Large intestine (tissue), 3 donors: ENCODE measurements around the gene PCGF3. TPM values are rescaled to one million over a fixed set of nuclear protein-coding genes. Genes with fewer than 3 reads are reported as not detected.
"Not testable (repeated sequence)": the region's sequence is repeated elsewhere in the genome, so short reads cannot be mapped to it uniquely, and the experiment has no call there.

ENCODE experiments used
- DNase-seq, 2 donors: peaks; one replicate each; pipeline versions ENCODE4 v3.0.0 to v3.0.0-alpha.2; 2013
- H3K27ac ChIP-seq: one replicate; pipeline ENCODE4 v1.5.1; 2013; ENCODE audit warnings: low read length
- H3K27me3 ChIP-seq: 2 replicates; pipeline ENCODE4 v1.6.1; 2013; ENCODE audit warnings: low read length; ENCODE audit not compliant: control insufficient read depth, insufficient read depth
- H3K36me3 ChIP-seq: 2 replicates; pipeline ENCODE4 v1.6.1; 2013; ENCODE audit warnings: low read length; ENCODE audit not compliant: control insufficient read depth, insufficient read depth
- H3K4me1 ChIP-seq: one replicate; pipeline ENCODE4 v1.6.1; 2013; ENCODE audit warnings: low read length; ENCODE audit not compliant: control insufficient read depth, insufficient read depth
- H3K4me3 ChIP-seq: one replicate; pipeline ENCODE4 v1.5.1; 2013; ENCODE audit warnings: low read length
- H3K9me3 ChIP-seq: one replicate; pipeline ENCODE4 v1.6.1; 2013; ENCODE audit warnings: mild to moderate bottlenecking, low read depth, low read length, moderate library complexity; ENCODE audit not compliant: control insufficient read depth
- WGBS: methylation state at CpG from one replicate; pipeline ENCODE4 v1.1.5; 2013; ENCODE audit warnings: low lambda C conversion rate; ENCODE audit not compliant: insufficient coverage; 5-methylcytosine and 5-hydroxymethylcytosine counted together
- polyA plus RNA-seq: library from polyadenylated mRNA; unstranded; fragments of 120-200 nt; gene quantifications from one replicate; pipeline ENCODE4 v1.2.1, GENCODE V29; 2013

Gene PCGF3
- polyA plus RNA-seq, 1 donor = 78.0 TPM

- Histone ChIP-seq H3K27ac (no peak overlapping the region), H3K36me3 (peaks cover 37% of the 10 kb centered on the region), H3K4me3 (no peak overlapping the region), H3K4me1 (peaks cover 14% of the 10 kb centered on the region), H3K9me3 (peaks cover 14% of the 10 kb centered on the region), H3K27me3 (no peaks in the 10 kb centered on the region)
- WGBS = no CpG with 5 or more reads among the region's 26 CpGs
- DNase-seq = peak; percentile 40 to 45
Observed at GRCh38 chr4:742742-743311, 37.2 kb downstream of the PCGF3 start.

DNA sequence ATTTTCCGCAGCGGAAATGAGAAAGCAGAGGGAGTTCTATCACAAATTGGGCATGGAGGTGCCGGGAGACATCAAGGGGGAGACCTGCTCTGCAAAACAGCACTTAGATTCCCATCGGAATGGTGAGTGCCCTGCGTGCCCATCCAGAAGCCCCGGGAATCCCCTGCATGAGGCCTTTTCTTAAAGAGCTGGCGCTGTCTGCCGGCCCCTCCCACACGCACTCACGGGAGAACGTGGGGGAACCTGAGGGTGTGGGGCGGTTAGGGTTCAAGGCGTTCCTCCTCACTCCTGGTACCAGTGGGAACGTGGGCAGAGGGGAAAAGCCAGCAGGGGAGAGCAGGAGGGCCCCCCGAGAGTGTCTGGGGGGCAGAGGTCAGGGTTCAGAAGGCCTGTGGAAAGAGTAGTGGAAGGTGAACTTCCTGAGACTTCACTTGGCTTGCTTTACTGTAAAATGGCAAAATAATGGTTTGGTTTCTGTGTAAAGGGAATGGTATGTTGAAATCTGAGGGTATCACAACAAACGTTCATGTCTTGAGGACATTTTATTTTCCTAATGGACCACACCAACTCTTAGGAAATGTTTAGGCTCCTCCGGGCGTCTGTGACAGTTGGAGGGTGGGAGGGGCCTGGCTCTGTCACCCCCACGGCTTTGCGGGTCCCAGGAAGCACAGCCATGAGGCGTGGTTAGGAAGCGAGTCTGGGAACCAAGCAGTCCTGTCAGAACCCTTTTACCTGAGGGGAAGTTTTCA, 38.0 kb downstream of the PCGF3 start:
- peaks cover 40% of the 10 kb centered on the region for H3K36me3 ChIP-seq

DNA sequence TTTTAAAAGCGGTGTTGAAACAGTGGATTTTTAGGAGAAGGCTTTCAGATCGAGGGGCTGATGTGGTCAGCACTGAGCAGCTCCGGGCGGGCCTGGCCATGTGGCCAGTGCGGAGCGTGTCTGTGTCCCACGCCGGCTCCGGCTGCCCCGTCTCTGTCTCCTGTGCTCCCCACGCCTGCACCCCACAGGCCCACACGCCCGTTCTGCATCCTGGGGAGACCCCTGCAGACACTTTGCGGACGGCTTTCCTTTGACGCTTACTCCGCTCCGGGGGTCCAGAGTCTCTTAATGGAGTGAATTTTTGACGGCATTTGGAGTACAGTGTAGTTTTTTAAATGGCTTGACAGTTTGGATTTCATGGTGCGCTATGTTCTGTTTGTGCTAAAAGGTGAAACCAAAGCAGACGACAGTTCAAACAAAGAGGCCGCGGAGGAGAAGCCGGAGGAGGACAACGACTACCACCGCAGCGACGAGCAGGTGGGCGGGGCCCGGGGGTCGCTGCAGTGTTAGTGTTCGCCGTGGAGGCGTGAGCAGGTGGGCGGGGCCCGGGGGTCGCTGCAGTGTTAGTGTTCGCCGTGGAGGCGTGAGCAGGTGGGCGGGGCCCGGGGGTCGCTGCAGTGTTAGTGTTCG, 38.7 kb downstream of the PCGF3 start:
- no peak for DNase-seq
- Histone ChIP-seq H3K4me1 (peaks cover 7% of the 10 kb centered on the region), H3K27ac (no peak overlapping the region), H3K27me3 (no peaks in the 10 kb centered on the region), H3K36me3 (peaks cover 39% of the 10 kb centered on the region), H3K9me3 (peaks cover 12% of the 10 kb centered on the region), H3K4me3 (no peak overlapping the region)
- WGBS = 100% methylated on average over 3 of the region's 44 CpGs

More for the DNA sequence above, 38.0 kb downstream of the PCGF3 start:
- Histone ChIP-seq H3K4me3 (no peak overlapping the region), H3K4me1 (peaks cover 14% of the 10 kb centered on the region), H3K9me3 (peaks cover 12% of the 10 kb centered on the region), H3K27ac (no peak overlapping the region), H3K27me3 (no peaks in the 10 kb centered on the region)
- no peak for DNase-seq
- no CpG with 5 or more reads among the region's 22 CpGs for WGBS

DNA sequence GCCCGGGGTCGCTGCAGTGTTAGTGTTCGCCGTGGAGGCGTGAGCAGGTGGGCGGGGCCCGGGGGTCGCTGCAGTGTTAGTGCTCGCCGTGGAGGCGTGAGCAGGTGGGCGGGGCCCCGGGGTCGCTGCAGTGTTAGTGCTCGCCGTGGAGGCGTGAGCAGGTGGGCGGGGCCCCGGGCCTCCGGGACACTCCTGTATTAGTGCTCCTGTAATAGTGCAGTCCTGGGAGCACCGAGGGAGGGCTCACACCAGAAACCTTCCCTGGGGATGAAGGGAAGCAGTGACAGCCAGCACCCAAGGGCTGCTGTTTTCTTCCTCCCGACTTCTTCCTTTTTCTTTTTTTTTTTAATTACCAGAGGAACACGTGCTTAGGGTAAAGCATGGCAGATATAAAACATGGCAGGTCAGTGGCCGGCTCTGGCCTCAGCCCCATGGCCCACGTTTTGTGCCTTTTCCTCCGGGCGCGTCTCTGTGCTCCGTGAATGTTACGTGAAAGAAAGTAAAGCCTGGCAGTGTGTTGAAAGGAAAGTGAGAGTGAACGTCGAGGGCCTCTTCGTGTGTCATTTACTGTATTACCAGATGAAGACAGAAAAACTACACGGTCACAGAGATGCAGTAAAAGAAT, 42.0 kb downstream of the PCGF3 start:
- 91% methylated on average over 4 of the region's 34 CpGs for WGBS
- Histone ChIP-seq H3K36me3 (peaks cover 44% of the 10 kb centered on the region), H3K4me3 (no peak overlapping the region), H3K4me1 (no peaks in the 10 kb centered on the region), H3K27ac (no peak overlapping the region), H3K27me3 (no peaks in the 10 kb centered on the region), H3K9me3 (peaks cover 7% of the 10 kb centered on the region)
- no peak for DNase-seq

DNA sequence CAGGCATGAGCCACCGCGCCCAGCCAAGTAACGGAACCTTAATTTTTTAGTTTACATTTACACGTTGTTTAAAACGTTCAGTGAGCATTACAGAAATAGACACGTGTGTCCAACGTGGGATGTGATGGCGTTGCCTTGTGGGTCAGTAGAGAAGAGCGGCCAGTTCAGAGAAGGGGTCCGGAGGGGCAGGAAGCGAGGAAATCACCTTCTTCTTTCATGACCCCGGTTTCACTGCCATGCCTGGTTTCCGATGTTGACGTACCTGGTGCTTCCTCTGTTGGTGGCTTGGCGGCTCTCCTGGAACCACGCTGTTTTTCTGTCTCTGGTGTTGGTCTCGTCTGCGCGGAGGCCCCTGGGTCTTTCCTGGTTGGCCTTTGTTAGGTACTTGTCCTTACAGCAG, 42.8 kb downstream of the PCGF3 start:
- Histone ChIP-seq H3K4me3 (no peak overlapping the region), H3K36me3 (peaks cover 49% of the 10 kb centered on the region), H3K27me3 (no peaks in the 10 kb centered on the region), H3K4me1 (no peaks in the 10 kb centered on the region), H3K9me3 (peaks cover 2% of the 10 kb centered on the region), H3K27ac (no peak overlapping the region)
- DNase-seq = no peak
- WGBS = 100% methylated on average over 3 of the region's 19 CpGs

- H3K27me3 ChIP-seq = no peaks in the 10 kb centered on the region
- no peak overlapping the region for H3K4me3 ChIP-seq
- no peaks in the 10 kb centered on the region for H3K4me1 ChIP-seq
- peaks cover 4% of the 10 kb centered on the region for H3K9me3 ChIP-seq
- H3K36me3 ChIP-seq = peaks cover 54% of the 10 kb centered on the region
- no peak overlapping the region for H3K27ac ChIP-seq
- no peak for DNase-seq
- 100% methylated on average over 2 of the region's 20 CpGs for WGBS
Observed at GRCh38 chr4:749698-750666, 44.4 kb downstream of the PCGF3 start.

DNA sequence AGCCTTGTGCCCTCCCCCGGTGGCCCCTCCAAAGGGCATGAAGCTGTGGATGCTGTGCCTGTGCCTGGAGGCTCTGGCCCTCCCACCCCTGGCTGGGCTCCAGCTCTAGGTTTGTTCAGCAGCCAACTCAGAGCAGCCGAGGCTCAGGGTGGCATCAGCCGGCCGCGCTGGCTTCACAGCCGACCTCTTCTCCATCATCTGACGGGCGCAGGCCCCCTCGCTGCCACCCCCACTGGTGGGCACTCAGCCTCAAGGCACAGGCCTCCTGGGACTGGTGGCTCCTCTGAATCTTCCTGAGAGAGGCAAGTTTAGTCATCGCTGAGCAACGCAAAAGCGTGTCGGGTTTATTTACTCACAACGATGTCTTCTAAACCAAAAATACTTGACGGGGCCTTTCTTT, 46.0 kb downstream of the PCGF3 start:
- H3K27ac ChIP-seq = no peak overlapping the region
- DNase-seq = no peak

GRCh38 chr4:752196-752861, 46.7 kb downstream of the PCGF3 start:
- no peak overlapping the region for H3K27ac ChIP-seq
- peaks cover 66% of the 10 kb centered on the region for H3K36me3 ChIP-seq
- 100% methylated on average over 1 of the region's 25 CpGs for WGBS
- H3K9me3 ChIP-seq = peaks cover 4% of the 10 kb centered on the region
- H3K27me3 ChIP-seq = no peaks in the 10 kb centered on the region
- no peak overlapping the region for H3K4me3 ChIP-seq
- no peaks in the 10 kb centered on the region for H3K4me1 ChIP-seq
- no peak for DNase-seq

More for the DNA sequence above, 46.0 kb downstream of the PCGF3 start:
- H3K36me3 ChIP-seq = peaks cover 60% of the 10 kb centered on the region
- no CpG with 5 or more reads among the region's 15 CpGs for WGBS
- H3K4me3 ChIP-seq = no peak overlapping the region
- H3K4me1 ChIP-seq = no peaks in the 10 kb centered on the region
- H3K27me3 ChIP-seq = no peaks in the 10 kb centered on the region
- H3K9me3 ChIP-seq = peaks cover 4% of the 10 kb centered on the region

DNA sequence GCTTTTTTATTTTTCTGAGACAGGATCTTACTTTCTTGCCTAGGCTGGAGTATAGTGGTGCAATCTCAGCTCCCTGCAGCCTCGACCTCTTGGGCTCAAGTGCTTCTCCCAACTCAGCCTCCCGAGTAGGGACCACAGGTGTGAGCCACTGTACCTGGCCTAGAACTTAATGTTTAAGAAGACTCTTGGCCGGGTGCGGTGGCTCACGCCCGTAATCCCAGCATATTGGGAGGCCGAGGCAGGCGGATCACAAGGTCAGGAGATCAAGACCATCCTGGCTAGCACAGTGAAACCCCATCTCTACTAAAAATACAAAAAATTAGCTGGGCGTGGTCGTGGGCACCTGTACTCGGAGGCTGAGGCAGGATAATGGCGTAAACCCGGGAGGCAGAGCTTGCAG, 47.6 kb downstream of the PCGF3 start:
- H3K4me1 ChIP-seq, DNase-seq, H3K27me3 ChIP-seq, H3K27ac ChIP-seq, H3K4me3 ChIP-seq, H3K9me3 ChIP-seq: not testable (repeated sequence)
- peaks cover 65% of the 10 kb centered on the region for H3K36me3 ChIP-seq
- no CpG with 5 or more reads among the region's 13 CpGs for WGBS
